DMS114 treated with DMSO at 0.1 percent for 48 hours (cell line): ENCODE measurements around the gene TAF3.
"Not testable (repeated sequence)": the region's sequence is repeated elsewhere in the genome, so short reads cannot be mapped to it uniquely, and the experiment has no call there.

Source experiments
- DNase-seq: peaks from one replicate; lab custom pipeline; 2025; ENCODE audit not compliant: unreplicated experiment; lab: John Stamatoyannopoulos, UW

TAF3 gene

GRCh38 chr10:7818295-7819120, at the start of gene TAF3:
TSS of gene TAF3 (plus strand) at chr10:7818505. CDS start at chr10:7818710, 205 bp downstream.
- peak; percentile 76 for DNase-seq

- DNase-seq: no peak
Measured at GRCh38 chr10:7773845-7774801, 44.2 kb upstream of the TAF3 start.

GRCh38 chr10:7776777-7777176, 41.5 kb upstream of the TAF3 start:
- no peak for DNase-seq

GRCh38 chr10:7782194-7782593, 36.1 kb upstream of the TAF3 start:
- DNase-seq: not testable (repeated sequence)

GRCh38 chr10:7786430-7786829, 31.9 kb upstream of the TAF3 start:
- no peak for DNase-seq

- DNase-seq: no peak
Measured at GRCh38 chr10:7787150-7787856, 31.0 kb upstream of the TAF3 start.

- DNase-seq: peak; percentile 97
Measured at GRCh38 chr10:7787857-7788638, 30.3 kb upstream of the TAF3 start, which contains the start of the genes ATP5F1C and KIN. TSS of gene ATP5F1C (plus strand) at chr10:7788177. CDS start at chr10:7788208, 31 bp downstream. TSS of gene KIN (minus strand) at chr10:7787993. CDS start at chr10:7787933, 60 bp downstream.

- DNase-seq: no peak
Measured at GRCh38 chr10:7788639-7789286, 29.5 kb upstream of the TAF3 start.

- no peak for DNase-seq
Measured at GRCh38 chr10:7789390-7789789, 28.9 kb upstream of the TAF3 start.

- no peak for DNase-seq
Measured at GRCh38 chr10:7792541-7792940, 25.8 kb upstream of the TAF3 start.

GRCh38 chr10:7794251-7795026, 23.9 kb upstream of the TAF3 start:
- DNase-seq: no peak

- no peak for DNase-seq
Measured at GRCh38 chr10:7795605-7796004, 22.7 kb upstream of the TAF3 start.

GRCh38 chr10:7797582-7797981, 20.7 kb upstream of the TAF3 start:
- no peak for DNase-seq

GRCh38 chr10:7802606-7803005, 15.7 kb upstream of the TAF3 start:
- no peak for DNase-seq

GRCh38 chr10:7804216-7804615, 14.1 kb upstream of the TAF3 start:
- DNase-seq: no peak

GRCh38 chr10:7804741-7805140, 13.6 kb upstream of the TAF3 start:
- no peak for DNase-seq

- no peak for DNase-seq
Measured at GRCh38 chr10:7808686-7809267, 9.5 kb upstream of the TAF3 start.

- no peak for DNase-seq
Measured at GRCh38 chr10:7810443-7810842, 7.9 kb upstream of the TAF3 start.

GRCh38 chr10:7811000-7811399, 7.3 kb upstream of the TAF3 start:
- DNase-seq: no peak
